ENCODE results near the gene OSBPL9.

Gene OSBPL9, protein sequence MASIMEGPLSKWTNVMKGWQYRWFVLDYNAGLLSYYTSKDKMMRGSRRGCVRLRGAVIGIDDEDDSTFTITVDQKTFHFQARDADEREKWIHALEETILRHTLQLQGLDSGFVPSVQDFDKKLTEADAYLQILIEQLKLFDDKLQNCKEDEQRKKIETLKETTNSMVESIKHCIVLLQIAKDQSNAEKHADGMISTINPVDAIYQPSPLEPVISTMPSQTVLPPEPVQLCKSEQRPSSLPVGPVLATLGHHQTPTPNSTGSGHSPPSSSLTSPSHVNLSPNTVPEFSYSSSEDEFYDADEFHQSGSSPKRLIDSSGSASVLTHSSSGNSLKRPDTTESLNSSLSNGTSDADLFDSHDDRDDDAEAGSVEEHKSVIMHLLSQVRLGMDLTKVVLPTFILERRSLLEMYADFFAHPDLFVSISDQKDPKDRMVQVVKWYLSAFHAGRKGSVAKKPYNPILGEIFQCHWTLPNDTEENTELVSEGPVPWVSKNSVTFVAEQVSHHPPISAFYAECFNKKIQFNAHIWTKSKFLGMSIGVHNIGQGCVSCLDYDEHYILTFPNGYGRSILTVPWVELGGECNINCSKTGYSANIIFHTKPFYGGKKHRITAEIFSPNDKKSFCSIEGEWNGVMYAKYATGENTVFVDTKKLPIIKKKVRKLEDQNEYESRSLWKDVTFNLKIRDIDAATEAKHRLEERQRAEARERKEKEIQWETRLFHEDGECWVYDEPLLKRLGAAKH

DNA sequence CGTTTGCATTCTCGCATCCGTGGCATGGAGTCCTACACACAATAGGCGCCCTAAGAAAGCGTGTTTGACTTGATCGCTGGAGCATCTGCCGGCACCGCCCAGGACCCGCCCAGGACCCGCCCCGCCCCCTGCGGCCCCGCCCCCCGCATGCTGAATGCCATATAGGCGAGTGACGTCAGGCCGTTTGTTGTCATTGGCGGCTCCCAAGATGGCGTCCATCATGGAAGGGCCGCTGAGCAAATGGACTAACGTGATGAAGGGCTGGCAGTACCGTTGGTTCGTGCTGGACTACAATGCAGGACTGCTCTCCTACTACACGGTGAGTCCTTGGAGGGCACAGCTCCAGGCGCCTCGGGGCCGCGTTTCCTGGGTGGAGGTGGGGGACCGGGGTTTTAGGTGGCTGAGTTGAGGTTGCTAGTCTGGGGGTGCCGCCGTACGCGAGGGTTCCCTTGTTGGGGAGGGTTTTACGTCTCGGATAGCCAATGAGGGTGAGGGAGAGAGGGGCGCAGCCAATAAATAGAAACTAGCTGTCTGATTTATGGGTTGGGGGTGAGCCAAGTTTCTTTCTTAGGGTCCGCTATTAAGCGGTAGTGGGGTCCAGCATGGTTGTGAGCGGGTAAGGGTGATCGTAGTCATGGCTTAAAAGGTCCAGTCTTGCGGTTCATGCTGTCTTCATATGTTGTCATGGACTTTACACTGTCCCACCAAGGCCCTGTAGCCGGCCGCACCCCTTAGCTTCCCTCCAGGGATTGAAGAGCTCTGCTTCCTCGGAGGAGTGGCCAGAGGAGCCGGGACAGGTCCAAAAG, at the start of gene OSBPL9:
Gene OSBPL9 (plus strand): TSS at position 190 of the 806 bp plus-strand sequence. CDS start 19 bp downstream, at position 209.
- peak; percentile 69 to 72 for DNase-seq (ENCODE audit: low read depth in 2 of 2)

DNA sequence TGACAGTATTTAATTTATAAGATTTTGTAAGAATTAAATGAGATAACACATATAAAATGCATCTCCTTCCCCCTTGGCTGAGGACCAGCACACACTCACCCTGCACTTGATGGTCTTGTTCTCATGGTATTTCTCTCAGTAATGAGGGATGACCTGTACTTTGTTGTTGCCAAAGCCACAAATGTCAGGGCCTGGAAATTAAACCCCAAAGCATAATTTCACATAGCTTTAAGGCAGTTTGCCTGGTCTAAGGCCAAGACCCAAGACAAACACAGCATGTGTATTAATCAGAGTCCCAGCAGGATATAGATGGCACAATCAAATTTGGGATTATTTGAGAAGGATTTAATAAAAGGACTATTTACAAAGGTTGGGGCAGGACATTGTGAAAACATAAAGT, 49.2 kb upstream of the OSBPL9 start:
- no peak for DNase-seq (ENCODE audit: low read depth in 2 of 2)

DNA sequence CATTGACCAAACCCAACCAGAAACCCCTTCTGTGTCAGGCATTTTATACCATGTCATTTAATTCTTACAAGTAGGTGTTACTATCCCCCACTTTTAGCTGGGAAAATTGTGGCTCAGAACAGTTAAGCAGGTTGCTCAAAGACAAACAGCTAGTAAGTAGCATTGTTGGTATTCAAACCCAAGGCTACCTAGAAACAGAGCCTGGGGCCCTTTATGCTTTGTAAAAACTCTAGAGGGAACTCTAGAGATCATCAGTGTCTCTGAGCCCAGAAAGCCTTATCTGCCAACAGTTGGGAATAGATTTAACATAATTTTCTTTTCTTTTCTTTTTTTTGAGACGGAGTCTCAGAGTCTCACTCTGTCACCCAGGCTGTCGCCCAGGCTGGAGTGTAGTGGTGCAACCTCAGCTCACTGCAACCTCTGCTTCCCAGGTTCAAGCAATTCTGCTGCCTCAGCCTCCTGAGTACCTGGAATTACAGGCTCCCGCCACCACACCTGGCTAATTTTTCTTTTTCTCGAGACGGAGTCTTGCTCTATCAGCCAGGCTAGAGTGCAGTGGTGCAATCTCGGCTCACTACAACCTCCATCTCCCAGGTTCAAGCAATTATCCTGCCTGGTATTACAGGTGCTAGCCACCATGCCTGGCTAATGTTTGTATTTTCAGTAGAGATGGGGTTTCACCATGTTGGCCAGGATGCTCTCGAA, 48.5 kb upstream of the OSBPL9 start:
- no peak for DNase-seq (ENCODE audit: low read depth in 2 of 2)

DNA sequence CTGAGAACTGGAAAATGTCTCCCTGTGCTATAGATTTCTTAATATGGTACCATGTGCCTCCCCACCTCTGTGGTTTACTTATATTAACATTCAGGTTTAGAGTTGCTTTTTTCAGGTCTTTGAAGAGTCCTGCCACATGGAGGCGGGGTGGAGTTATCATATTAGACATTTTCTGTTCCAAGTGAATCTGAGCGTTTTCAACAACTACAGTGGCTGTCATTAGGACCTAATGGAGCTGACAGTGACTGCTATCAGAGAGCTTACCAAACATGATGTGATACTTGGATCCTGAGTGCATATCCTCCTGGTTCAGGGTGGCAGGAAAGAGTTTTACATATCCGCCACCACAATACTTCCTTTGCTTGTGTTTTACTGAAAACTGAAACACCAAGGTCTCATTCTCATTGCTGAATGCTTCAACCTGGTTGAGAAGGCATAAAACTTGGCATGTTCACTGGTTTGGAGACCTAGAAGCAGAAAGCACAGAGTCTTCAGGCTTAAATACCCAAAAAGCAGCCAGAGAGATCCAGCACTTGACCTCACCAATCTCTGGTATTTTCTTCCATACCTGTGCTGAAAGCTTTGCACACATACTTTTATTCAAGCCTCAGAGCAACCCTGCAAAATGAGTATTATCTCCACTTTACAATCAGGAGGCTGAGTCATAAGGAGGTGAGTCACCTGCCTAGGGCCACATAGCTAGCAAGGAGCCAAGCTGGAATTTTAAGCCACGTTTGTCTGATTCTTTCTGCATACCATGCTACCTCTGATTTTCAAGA, 47.4 kb upstream of the OSBPL9 start:
- peak in 1 of 2 donors; percentile 4 for DNase-seq (ENCODE audit: low read depth in 2 of 2)

DNA sequence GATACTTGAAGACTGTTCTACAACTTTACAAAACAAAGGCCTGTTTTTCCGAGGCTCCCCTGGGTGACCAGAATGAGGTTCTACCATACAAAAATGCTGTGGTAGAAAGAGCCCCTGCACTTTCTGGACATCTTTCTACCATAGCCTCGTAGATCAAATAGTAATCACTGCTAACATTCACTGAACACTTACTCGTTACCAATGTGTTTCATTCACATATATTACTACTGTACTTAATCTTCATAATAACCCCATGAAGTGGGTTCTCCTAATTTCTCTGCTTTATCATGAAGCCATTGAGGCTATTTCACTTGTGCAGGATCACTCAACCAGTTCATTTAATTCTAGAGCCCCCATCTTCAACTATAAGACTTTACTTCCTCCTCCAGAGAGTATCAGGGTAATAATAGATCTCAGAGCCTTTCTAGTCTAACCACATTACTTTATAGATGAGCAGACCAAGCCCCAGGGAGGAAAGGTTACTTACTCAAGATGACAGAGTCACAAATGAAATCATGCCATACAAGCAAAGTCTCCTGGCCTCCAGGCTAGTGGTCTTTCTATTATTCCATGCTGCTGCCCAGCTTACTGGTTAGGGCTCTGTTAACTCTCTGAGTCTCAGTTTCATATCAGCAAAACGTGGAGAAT, 46.7 kb upstream of the OSBPL9 start:
- no peak for DNase-seq (ENCODE audit: low read depth in 2 of 2)

DNA sequence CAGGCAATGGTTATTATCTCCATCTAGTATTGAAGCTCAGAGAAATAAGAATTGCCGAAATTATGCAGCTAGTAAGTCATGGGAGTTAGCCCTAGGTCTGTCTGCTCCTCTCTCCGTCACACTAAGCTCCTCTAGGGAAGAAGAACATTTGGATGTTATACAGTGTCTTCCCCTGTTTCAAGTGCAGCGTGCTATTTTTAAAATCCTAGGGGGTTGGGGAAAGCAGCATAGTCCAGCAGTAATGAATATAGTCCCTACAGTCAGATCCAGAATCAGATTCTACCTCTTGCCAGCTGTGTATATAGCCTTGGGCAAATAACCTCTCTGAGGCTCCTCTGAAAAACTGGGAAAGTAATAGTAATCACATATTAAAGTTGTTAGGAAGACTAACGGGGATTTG, 44.5 kb upstream of the OSBPL9 start:
- DNase-seq (ENCODE audit: low read depth in 2 of 2): no peak

DNA sequence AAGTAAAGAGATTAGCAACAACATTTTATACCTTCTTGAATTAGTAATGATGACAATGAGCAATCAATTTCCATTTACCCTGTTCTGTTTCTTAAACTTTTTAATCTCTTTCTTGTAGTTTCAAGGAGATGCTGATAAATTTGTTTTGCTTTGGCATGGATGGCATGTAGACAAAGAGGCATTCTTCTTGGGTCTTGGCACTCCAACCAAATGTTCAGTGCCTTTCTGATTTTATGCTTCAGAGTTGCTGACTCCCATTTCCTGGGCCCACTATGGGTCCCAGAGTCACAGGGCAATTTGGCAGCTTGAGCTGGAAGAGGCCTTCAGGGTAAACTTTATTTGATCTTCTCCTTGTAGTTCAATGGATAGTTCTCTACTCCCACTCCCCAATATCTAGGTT, 42.1 kb upstream of the OSBPL9 start:
- DNase-seq (ENCODE audit: low read depth in 2 of 2): no peak

DNA sequence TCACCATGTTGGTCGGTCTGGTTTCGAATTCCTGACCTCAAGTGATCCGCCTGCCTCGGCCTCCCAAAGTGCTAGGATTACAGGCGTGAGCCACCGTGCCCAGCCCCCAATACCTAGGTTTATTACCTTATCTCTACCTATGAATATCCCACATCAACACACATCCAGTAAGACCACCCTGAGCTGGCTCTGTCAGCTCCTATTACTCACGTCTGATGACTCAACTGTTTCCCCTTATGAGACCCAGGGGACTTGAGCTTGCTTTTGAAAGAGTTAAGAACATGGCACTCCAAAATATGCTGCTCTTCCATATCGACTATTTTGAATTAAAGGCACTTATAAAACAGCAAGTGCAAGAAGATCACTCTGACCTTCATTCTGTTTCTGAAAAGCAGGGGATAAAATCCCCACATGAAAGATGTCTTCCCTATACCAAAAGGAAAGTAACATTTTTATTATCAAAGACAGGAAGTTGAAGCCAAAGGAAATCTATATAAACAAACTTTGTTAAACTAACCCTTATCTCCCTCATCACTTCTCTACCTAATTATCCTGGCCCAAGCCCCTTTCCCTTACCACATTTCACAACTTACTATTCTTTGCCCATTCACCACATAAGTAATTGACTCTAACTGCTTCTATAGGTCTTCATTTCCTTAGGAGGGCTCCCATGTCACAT, 41.3 kb upstream of the OSBPL9 start:
- DNase-seq (ENCODE audit: low read depth in 2 of 2): no peak

DNA sequence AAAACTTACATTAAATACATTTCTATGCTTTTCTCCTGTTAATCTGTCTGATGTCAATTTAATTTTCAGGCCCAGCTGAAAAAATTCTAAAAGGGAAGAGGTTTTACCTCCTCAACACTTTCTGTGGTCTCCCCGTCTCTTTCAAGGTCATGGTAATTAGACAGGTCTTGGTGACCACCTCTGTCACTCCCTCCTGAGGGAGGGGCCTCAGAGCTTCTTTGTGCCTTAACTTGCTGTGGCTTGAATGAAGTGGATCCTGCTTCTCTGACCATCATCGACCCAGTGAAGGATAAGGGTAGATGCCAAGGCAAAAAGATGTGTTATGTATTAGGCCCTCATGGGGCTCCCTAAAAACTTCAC, 40.8 kb upstream of the OSBPL9 start:
- no peak for DNase-seq (ENCODE audit: low read depth in 2 of 2)

DNA sequence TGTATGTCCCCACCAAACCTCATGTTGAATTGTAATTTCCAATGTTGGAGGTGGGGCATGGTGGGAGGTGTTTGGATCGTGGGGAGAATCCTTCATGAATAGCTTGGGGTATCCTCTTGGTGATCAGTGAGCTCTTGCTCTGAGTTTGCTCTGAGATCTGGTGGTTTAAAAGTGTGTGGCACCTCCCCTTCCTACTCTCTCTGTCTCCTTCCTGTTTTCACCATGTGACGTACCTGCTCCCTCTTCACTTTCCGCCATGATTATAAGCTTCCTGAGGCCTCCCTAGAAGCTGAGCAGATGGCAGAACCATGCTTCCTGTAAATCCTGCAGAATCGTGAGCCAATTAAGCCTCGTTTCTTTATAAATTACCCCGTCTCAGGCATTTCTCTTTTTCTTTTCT, 40.0 kb upstream of the OSBPL9 start:
- DNase-seq (ENCODE audit: low read depth in 2 of 2): no peak

DNA sequence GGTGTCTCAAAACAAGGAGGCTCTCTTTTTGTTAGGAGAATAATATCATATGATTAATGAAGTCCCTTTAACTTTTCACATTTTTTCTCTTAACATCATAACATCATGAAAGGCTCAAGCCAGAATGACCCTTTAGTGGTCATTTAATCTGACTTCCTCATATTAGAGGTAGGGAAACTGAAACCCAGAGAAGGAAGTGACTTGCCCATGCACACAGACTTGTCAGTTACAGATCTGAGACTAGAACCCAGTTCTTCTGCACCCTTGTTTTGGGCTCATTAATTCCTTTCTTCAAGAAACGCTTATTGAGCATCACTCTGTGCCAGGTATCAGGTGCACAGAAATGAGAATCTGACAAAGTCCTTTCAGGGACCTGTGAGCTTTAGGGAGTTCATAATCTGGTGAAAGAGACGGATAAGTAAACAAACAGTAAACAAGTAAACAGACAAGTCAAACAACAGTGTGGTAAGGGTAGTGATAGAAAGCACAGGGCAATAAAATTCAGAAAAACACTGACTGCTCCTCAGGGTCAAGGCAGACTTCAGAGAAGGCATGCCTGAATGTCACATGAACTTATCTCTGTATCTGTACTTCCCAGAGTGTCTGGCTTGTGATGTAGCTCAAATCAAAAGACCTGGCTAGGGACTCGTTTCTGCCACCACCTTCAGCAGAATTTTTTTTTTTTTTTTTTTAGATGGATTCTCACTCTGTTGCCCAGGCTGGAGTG, 38.3 kb upstream of the OSBPL9 start:
- DNase-seq (ENCODE audit: low read depth in 2 of 2): no peak

DNA sequence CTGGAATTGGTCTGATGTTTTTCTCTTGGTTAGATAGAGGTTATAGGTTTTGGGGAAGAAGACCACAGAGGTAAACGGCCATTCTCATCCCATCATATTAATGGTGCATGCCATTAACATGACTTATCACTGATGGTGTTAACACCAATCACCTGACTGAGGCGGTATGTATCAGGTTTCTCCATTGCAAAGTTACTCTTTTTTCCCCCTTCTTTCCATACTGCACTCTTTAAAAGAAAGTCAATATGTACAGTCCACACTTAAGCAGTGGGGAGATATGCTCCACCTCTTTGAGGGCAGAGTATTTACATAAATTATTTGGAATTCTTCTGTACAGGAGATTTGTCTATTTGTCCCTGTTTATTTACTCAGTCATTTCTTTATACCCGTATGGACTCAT, 35.7 kb upstream of the OSBPL9 start:
- DNase-seq (ENCODE audit: low read depth in 2 of 2): no peak

DNA sequence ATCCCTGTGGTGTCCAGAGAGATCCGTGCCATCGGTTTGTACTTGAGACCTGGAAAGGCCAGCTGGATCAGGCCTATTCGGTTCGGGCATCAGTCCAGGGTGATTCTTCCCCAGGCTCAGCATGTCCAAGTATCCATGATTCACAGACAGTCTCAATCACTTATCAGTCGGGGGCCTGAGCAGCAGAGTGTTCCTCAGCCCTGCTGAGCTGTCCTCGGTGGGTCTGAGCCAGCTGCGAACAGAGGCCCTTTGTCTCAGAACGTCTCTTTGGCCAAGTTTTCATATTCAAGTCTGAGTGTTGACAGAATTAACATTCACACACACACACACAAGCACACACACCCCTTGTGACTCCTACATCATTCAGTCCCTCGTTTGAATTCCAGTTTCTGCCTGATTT, 33.4 kb upstream of the OSBPL9 start:
- DNase-seq (ENCODE audit: low read depth in 2 of 2): no peak

DNA sequence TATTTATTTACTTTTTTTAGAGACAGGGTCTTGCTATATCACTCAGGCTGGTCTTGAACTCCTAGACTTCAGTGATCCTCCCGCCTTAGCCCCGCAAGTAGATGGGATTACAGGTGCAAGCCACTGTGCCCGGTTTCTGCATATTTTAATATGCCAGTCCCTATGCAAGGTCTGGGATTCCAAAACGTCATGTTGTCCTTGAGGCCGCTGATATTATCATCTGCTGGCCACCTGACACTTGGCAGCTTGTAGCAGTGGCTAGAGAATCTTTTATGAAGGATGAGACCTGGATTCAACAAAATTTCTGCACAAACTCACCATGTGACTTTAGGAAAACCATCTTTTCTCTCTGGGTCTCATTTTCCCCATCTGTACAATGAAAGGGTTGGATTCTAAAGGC, 32.9 kb upstream of the OSBPL9 start:
- no peak for DNase-seq (ENCODE audit: low read depth in 2 of 2)

DNA sequence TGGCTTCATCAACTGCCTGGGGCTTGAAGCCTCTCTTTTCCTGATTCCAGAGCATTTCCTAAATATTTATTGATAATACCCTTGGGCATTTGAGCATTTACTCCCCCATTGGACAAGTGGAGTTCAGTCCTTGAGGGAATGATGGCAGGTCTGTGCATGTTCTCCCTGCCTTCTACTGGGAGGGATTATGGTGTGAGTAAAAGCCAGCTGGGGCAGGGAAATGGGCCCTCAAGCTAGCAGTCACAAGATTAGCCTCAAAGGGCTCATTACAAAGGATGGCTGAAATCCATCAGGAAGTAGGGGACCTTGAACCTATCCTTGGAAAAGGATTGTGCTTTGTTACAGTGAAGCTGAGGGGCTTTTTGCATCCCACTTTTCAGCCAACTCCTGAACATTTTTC, 24.2 kb upstream of the OSBPL9 start:
- no peak for DNase-seq (ENCODE audit: low read depth in 2 of 2)

DNA sequence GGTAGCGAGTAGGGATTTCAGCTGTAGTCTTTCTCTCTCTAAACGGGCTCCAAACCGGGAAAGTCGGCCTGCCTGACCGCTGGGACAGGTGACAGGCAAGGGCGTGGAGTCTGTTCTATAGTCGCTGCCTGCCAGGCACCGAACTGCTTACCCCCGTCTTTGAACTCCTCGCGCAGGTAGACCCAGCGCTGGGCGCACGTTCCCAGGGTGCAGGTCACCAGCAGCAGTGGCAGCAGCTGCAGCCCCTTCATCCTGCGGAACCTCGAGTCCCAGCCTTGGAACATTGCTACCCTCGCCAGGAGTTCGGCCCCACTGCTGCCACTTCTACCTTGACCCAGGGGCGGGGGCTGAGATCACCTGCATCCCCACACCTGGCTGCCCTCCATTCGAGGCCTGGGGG, 22.2 kb upstream of the OSBPL9 start:
- DNase-seq (ENCODE audit: low read depth in 2 of 2): no peak

DNA sequence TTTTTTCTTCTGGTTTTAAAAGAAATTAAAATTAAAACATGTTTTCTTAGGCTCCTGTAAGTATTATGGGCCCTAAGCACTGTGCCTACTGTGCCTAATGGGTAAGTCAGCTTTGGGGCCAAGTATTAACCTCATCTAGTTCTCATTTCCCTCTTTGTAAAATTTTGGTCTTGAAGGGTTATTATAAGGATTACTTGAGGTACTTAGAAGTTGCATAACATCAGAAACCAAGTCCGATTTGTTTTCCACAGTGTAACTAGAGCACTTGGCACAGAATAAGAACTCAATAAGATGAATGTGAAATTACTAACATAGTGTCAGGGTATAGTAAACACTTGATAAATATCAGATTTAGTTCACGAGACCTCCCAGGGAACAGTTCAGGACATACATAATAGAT, 16.4 kb upstream of the OSBPL9 start:
- DNase-seq (ENCODE audit: low read depth in 2 of 2): no peak

DNA sequence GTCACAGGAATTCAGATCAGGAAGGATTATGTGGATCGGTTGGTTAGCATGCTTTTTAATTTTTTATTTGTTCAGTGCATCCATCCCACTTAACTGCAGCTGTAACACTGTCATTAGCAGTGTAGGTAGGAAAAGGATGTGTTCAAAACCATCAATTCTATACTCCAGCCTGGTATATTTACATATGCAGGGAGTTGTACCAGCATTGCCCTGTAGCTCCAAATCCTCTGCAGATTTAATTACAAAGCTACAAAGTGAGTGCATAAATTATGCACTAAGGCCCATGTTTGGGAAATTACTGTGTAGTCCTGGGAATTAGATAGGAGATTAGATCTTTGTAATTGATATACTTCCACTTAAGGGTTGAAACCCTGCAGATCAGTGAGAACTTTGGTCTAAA, 15.9 kb upstream of the OSBPL9 start:
- no peak for DNase-seq (ENCODE audit: low read depth in 2 of 2)

DNA sequence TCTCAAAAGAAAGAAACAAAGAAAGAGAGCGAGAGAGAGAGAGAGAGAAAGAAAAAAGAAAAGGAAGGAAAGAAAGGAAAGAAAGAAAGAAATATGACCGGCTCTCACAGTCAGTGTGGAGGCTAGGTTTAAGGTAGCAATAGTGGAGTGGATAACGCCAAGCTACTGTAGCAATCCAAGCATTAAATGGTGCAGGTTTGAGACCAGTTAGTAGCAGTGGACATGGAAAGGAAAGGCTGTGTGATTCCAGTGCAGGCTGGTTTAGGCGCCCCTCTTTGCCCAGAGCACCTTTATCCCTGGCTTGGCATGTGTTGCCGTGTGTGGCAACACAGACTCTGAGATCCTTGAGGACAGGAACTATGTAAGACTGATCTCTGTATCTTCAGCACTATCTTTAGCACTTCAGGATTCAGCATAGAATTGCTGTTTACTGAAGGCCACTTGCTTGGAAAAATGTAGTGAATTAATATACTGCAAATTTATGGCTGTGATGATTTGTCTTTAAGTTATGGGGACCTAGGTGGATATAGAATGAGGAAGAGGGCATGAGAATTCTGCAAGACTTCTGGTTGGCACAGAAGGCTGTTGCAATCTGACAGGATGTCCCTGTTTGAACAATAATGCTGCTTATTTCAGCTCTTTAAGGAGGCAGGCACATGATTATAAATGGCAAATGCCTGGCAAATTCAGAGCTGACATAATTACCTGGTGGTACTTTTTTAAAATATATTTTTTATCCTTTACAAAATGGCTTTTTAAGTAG, 10.8 kb upstream of the OSBPL9 start:
- DNase-seq (ENCODE audit: low read depth in 2 of 2): no peak
